ENCODE measurements around the gene XRCC5.
"Not testable (repeated sequence)": the region's sequence is repeated elsewhere in the genome, so short reads cannot be mapped to it uniquely, and the experiment has no call there.

Gene XRCC5

GRCh38 chr2:216108967-216109921, at the start of gene XRCC5:
Gene XRCC5 (plus strand): TSS chr2:216109348. CDS start chr2:216109437, 89 bp downstream.
- in situ Hi-C loops (cut with MboI; ENCODE audit: low sequenced_read_pairs): no loop called here

- in situ Hi-C loops (cut with MboI; ENCODE audit: low sequenced_read_pairs): no loop called here
Observed at GRCh38 chr2:216064014-216064630, 45.0 kb upstream of the XRCC5 start.

DNA sequence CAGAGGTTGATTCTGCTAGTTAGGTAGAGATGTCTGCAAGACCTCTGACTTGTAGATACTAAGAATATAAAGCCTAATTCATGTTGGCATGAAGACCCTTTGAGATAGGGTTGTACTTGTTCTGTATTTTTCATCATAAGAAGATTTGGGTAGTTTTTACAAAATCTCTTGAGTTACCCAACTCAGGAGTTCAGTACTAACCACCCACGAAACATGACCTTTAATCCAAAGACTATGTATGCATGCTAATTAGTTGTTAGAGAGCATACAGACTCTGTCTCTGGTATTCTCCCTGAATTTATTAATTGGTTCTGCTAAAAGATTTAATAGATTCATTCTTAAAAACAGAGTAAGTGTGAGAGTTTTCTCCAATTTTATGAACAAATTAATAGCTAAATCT, 44.5 kb upstream of the XRCC5 start:
- in situ Hi-C loops (cut with MboI; ENCODE audit: low sequenced_read_pairs): no loop called here

- in situ Hi-C loops (cut with MboI; ENCODE audit: low sequenced_read_pairs): no loop called here
Observed at GRCh38 chr2:216066230-216066629, 42.9 kb upstream of the XRCC5 start.

DNA sequence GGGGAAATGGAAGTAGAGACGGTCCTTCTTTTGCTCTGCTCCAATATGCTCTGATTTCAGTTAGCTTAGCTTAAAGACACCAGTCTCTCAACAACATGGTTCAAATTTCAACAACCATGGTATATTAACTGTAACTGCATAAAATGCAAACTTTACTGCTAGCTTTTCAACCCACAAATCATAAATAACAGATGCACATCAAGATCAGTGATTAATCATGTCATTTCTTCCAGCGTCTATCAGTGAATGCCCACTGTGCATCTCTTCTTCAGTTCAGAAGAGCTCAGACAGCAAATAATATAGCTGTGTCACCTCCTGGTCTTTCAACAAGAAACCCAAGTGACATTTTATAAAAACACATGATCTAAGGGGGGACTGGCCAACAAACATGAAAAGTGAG, 40.1 kb upstream of the XRCC5 start:
- in situ Hi-C loops (cut with MboI; ENCODE audit: low sequenced_read_pairs): no loop called here

DNA sequence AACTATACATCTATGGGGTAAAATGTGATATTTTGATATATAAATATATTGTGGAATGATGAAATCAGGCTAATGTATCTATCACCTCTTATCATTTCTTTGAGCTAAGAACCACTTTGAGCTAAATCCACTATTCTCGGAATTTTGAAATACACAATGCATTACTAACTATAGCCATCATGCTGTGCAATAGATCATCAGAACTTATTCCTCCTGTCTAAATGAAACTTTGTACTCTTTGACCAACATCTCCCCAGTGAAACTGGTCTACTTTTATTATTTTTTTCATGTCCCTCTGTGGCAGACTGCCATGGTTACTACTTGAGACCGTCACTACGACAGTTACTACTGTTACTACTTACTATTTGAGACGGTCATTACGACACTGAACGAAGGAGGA, 39.0 kb upstream of the XRCC5 start:
- in situ Hi-C loops (cut with MboI; ENCODE audit: low sequenced_read_pairs): no loop called here

GRCh38 chr2:216071111-216071851, 37.9 kb upstream of the XRCC5 start:
- in situ Hi-C loops (cut with MboI; ENCODE audit: low sequenced_read_pairs): no loop called here

GRCh38 chr2:216072473-216072872, 36.7 kb upstream of the XRCC5 start:
- in situ Hi-C loops (cut with MboI; ENCODE audit: low sequenced_read_pairs): no loop called here

DNA sequence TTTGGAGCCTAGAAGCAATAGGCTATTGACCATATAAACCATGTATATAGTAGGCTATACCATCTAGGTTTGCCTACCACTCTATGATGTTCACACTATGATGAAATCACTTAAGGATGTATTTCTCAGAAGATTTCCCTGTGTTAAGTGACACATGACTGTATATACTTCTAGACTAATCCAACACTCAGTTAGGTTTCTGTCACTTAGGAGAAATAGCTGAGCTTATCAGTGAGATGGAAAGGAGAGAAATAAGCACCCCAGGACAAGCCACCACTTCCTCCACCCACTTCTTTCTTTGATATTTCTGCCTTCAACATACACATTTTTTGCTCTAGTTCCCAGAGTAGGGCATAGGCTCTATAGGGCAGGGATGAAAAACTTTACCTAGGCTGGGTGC, 35.4 kb upstream of the XRCC5 start:
- in situ Hi-C loops (cut with MboI; ENCODE audit: low sequenced_read_pairs): no loop called here

DNA sequence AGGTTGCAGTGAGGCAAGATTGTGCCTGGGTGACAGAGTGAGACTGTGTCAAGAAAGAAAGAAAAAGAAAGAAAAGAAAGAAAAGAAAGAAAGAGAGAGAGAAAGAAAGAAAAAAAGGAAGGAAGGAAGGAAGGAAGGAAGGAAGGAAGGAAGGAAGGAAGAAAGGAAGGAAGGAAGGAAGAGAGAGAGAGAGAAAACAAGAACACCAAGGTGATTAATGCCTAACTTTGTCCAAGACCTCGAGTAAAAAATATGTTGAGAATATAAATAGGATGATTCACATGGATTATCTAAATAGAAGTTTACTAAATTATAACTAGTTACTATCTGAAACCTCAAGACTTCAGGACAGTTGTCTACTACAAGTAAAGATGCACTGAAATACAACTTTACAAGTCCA, 34.8 kb upstream of the XRCC5 start:
- in situ Hi-C loops (cut with MboI; ENCODE audit: low sequenced_read_pairs): no loop called here

DNA sequence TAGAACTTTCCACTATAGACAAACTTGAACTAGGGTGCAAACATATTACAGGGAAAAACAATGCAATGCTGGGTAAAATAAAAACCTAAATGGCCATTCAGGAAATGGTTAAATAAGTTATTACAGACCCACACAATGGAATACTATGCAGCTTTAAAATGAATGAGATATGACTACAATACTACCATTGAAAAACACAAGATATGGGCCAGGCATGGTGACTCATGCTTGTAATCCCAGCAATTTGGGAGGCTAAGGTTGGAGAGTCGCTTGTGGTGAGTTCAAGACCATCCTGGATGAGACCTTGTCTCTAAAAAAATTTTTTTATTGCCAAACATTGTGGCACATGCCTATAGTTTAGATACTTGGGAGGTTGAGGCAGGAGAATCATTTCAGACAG, 34.4 kb upstream of the XRCC5 start:
- in situ Hi-C loops (cut with MboI; ENCODE audit: low sequenced_read_pairs): no loop called here

DNA sequence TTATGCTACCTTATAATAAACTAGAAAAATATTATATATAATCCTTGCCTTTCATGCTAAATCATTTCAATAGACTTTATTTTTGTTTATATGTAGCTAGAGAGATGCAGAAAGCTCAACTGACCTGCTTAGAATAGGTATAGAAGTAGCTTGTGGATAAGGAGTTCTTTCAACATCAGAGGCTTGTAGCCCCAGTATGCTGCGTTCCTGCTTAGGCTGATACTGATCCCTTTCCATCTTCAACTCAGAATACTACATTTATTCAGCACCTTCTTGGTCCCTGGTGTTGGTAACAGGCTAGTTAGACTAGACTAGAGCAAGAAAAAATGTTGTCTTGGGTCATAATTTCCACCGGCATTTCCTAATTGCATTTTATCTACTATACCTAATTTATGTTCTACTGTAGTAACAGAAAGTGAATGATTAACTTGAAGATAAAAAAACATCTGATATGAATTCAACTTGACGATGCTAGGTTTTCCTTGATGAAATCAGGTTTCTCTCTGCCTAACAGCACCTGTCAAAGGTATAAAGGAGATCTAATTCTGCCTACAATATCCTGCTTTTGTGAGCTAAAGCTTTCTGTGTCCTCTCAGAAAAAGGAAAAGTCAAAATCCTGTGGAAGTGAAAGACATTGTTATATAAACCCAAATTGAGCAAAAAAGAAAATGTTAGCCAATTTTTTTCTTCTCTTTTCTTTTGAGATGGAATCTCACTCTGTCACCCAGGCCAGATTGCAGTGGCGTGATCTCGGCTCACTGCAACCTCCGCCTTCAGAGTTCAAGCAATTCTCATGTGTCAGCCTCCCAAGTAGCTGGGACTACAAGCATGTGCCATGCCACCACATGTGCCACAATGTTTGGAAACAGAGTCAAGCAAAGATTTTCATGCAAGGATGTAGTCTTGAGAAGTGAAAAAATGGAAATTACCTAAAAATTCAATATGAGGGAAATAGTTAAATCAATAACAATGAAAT, 33.4 kb upstream of the XRCC5 start:
- in situ Hi-C loops (cut with MboI; ENCODE audit: low sequenced_read_pairs): no loop called here

- in situ Hi-C loops (cut with MboI; ENCODE audit: low sequenced_read_pairs): no loop called here
Observed at GRCh38 chr2:216078776-216079175, 30.4 kb upstream of the XRCC5 start.

GRCh38 chr2:216080048-216080447, 29.1 kb upstream of the XRCC5 start:
- in situ Hi-C loops (cut with MboI; ENCODE audit: low sequenced_read_pairs): not testable (repeated sequence)

GRCh38 chr2:216081012-216081411, 28.1 kb upstream of the XRCC5 start:
- in situ Hi-C loops (cut with MboI; ENCODE audit: low sequenced_read_pairs): no loop called here

DNA sequence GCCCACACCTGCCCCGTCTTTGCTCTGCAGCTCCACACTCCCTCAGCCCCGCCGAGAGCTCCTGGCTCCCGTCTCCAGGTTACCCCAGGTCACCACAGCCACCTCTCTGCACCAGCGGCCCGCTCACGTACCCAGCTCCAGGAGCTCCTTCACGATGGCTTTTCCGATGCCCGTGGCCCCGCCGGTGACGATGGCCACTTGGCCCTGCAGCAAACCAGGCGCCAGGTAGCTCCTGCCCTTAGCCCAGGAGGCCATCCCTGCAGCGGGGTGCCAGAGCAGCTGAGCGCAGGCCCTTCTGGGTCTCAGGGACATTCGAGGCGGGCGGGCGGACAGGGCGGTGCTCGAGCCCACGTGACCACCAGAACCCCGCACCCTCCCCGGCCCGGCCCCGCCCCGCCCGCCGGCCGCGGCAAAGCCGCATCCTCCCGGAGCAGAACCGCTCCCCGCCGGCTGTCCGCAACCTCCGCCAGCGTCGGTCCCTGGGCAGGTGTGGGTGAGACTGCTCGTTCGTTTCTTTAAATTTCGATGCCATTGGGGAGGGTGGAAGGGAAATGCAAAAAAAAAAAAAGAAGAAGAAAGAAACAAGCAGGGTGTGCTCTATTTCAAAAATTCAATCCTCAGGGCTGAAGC, 27.5 kb upstream of the XRCC5 start, which contains the start of the genes PECR and TMEM169:
PECR (minus strand) TSS at position 323 of the 630 bp plus-strand sequence; CDS start at position 255, 68 bp downstream.
TMEM169 (plus strand) TSS at position 433 of the 630 bp plus-strand sequence. CDS start 14,045 bp downstream, outside the sequence.
- in situ Hi-C loops (cut with MboI; ENCODE audit: low sequenced_read_pairs): no loop called here

GRCh38 chr2:216082117-216082711, 26.9 kb upstream of the XRCC5 start:
- in situ Hi-C loops (cut with MboI; ENCODE audit: low sequenced_read_pairs): no loop called here

DNA sequence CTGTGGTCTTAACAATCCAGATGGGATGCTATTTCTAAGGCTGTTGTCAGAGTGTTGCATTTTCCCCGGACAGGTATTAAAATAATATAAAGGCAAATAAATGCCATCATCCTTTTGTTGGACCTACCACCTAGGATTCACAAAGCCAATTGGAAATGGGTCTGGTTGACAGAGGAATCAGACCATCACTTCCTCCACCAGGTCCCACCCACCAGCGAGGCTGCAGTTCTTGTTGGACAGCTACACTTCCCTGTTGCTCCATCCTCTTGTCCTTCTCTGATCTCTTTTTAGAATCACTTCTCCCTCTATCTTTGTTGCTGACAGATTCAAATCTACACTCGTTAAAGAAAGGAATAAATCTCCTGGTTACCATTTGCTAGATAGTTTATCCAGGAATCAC, 26.3 kb upstream of the XRCC5 start:
- in situ Hi-C loops (cut with MboI; ENCODE audit: low sequenced_read_pairs): no loop called here

All from HL-60/S4 treated with retinoic acid at 250 ng/mL for 4 days and 3 days (cell line).